Stimulated activated CD4-positive, alpha-beta T cell treated with anti-CD3 and anti-CD28 coated beads, Interleukin-4, amount 100 ng/mL, for 4 hours (primary cell): Measurements from ENCODE around the gene RPS6KA2.

ENCODE experiments used
- DNase-seq, 2 experiments: peaks; one replicate each; pipeline ENCODE4 v3.0.0-alpha.2; 2020

RPS6KA2 gene

GRCh38 chr6:166497087-166497899 is 129.8 kb downstream of the RPS6KA2 start:
- no peak for DNase-seq

- DNase-seq: no peak
Observed at GRCh38 chr6:166496460-166496859, 130.6 kb downstream of the RPS6KA2 start.

GRCh38 chr6:166495487-166496314 is 131.3 kb downstream of the RPS6KA2 start:
- DNase-seq: no peak

GRCh38 chr6:166494757-166495486 is 132.1 kb downstream of the RPS6KA2 start:
- DNase-seq: peak; percentile 51 to 63

- DNase-seq: no peak
Observed at GRCh38 chr6:166494101-166494441, 133.0 kb downstream of the RPS6KA2 start.

GRCh38 chr6:166493427-166494100 is 133.5 kb downstream of the RPS6KA2 start:
- DNase-seq: no peak

GRCh38 chr6:166492092-166492741 is 134.8 kb downstream of the RPS6KA2 start:
- no peak for DNase-seq

GRCh38 chr6:166490671-166491500 is 136.2 kb downstream of the RPS6KA2 start:
- no peak for DNase-seq

GRCh38 chr6:166489301-166490155 is 137.5 kb downstream of the RPS6KA2 start:
- no peak for DNase-seq

- DNase-seq: no peak
Observed at GRCh38 chr6:166488701-166489100, 138.3 kb downstream of the RPS6KA2 start.

- peak; percentile 56 to 78 for DNase-seq
Observed at GRCh38 chr6:166488076-166488685, 138.9 kb downstream of the RPS6KA2 start.

- no peak for DNase-seq
Observed at GRCh38 chr6:166487148-166487547, 139.9 kb downstream of the RPS6KA2 start.

GRCh38 chr6:166486536-166486880 is 140.5 kb downstream of the RPS6KA2 start:
- DNase-seq: no peak

- no peak for DNase-seq
Observed at GRCh38 chr6:166485651-166486535, 141.2 kb downstream of the RPS6KA2 start.

- no peak for DNase-seq
Observed at GRCh38 chr6:166484863-166485262, 142.2 kb downstream of the RPS6KA2 start.

- no peak for DNase-seq
Observed at GRCh38 chr6:166483573-166484250, 143.3 kb downstream of the RPS6KA2 start.

GRCh38 chr6:166483026-166483425 is 144.0 kb downstream of the RPS6KA2 start:
- no peak for DNase-seq
